Panc1 (cell line): Measurements from ENCODE around the gene LTBP3. TPM values are rescaled to one million over a fixed set of nuclear protein-coding genes. Genes with fewer than 3 reads are reported as not detected.
A peak's percentile ranks its signal among the peaks of the same experiment; 100 is the strongest.

ENCODE experiments used
- ATAC-seq: fragments of 200-7000 bp; cut with Tn5 transposase; 2 replicates; pipeline ENCODE4 v1.9.1; 2020; ENCODE audit warnings: mild to moderate bottlenecking, moderate library complexity
- BruUV-seq: library from RNA; stranded (reverse); fragments of 400-500 nt; replicated peaks from 2 replicates; lab custom pipeline; 2021; lab: Mats Ljungman, UMichigan
- CTCF ChIA-PET: fragments of 300-600 bp; sonication (Branson Sonifier 250); formaldehyde crosslinking; loops from one replicate; lab custom pipeline; 2022; ENCODE audit warnings: antibody characterized with exemption; lab: Charles Lee
- POLR2A ChIA-PET: fragments of 300-600 bp; sonication (Branson Sonifier 250); formaldehyde crosslinking; loops from one replicate; lab custom pipeline; 2022; ENCODE audit warnings: antibody characterized with exemption; lab: Charles Lee
- DNase-seq: peaks from one replicate; pipeline ENCODE4 v3.0.0-alpha.2; 2010; ENCODE audit warnings: low read depth, low spot score
- H3K27ac ChIP-seq: 2 replicates; pipeline ENCODE4 v1.5.1; 2011; ENCODE audit warnings: mild to moderate bottlenecking, low read length, inconsistent platforms
- H3K27me3 ChIP-seq: fragments of 200-500 bp; sonication (Bioruptor generic); 2 replicates; pipeline ENCODE4 v1.6.0; 2014; ENCODE audit warnings: low read length, inconsistent platforms; ENCODE audit not compliant: control insufficient read depth, insufficient read depth
- H3K36me3 ChIP-seq: fragments of 200-500 bp; sonication (Bioruptor generic); 2 replicates; pipeline ENCODE4 v1.5.1; 2014; ENCODE audit warnings: inconsistent platforms, mild to moderate bottlenecking, low read length, moderate library complexity; ENCODE audit not compliant: control insufficient read depth, insufficient read depth
- H3K4me1 ChIP-seq: 2 replicates; pipeline ENCODE4 v1.5.1; 2011; ENCODE audit warnings: inconsistent platforms, mild to moderate bottlenecking, low read length, moderate library complexity; ENCODE audit not compliant: control insufficient read depth, insufficient read depth
- H3K4me3 ChIP-seq, 2 experiments: 2 replicates each; pipeline ENCODE4 v1.5.1; 2011 to 2012; ENCODE audit warnings: low read depth in 2 of 2, low read length in 2 of 2, mild to moderate bottlenecking in 2 of 2, inconsistent platforms in 1 of 2, moderate library complexity in 1 of 2
- H3K9me3 ChIP-seq: fragments of 200-500 bp; sonication (Bioruptor generic); 2 replicates; pipeline ENCODE4 v1.5.1; 2014; ENCODE audit warnings: low read depth, mild to moderate bottlenecking, inconsistent platforms, low read length, moderate library complexity; ENCODE audit not compliant: control insufficient read depth, insufficient read depth
- POLR2AphosphoS5 ChIP-seq: IDR thresholded peaks from 2 replicates; pipeline ENCODE4 v1.6.1; 2012; ENCODE audit warnings: mild to moderate bottlenecking, low read depth, low read length, moderate library complexity
- SIN3A ChIP-seq: IDR thresholded peaks from 2 replicates; pipeline ENCODE4 v1.6.1; 2012; ENCODE audit warnings: low read depth, mild to moderate bottlenecking, low read length, moderate library complexity, borderline replicate concordance; ENCODE audit not compliant: insufficient read depth
- TCF7L2 ChIP-seq: IDR thresholded peaks from 2 replicates; pipeline ENCODE4 v1.6.1; 2011; ENCODE audit warnings: mild to moderate bottlenecking, low read depth, low read length, inconsistent platforms
- in situ Hi-C: cut with HindIII; loops from 2 replicates; pipeline ENCODE4 v1.10.0; 2016; ENCODE audit warnings: low sequenced_read_pairs, low pct_unique_long_range_greater_than_20kb
- intact Hi-C: fragments of 100-400 bp; cut with micrococcal nuclease; formaldehyde crosslinking; loops from one replicate; pipeline ENCODE4 v1.10.0; 2022; ENCODE audit not compliant: unreplicated experiment
- total RNA-seq: library from RNA; stranded (reverse); gene quantifications from one replicate; pipeline ENCODE4 v1.2.1, GENCODE V29; 2021; ENCODE audit not compliant: unreplicated experiment
- TF ChIP-seq, protein P1 (sequence below), 2 experiments: IDR thresholded peaks; 2 replicates each; pipeline ENCODE4 v1.6.1; 2011 to 2012; ENCODE audit warnings: low read depth in 2 of 2, control low read depth in 1 of 2, low read length in 1 of 2, mild to moderate bottlenecking in 1 of 2, moderate library complexity in 1 of 2; ENCODE audit not compliant: insufficient read depth in 1 of 2

The LTBP3 gene
- total RNA-seq, 1 experiment from 2014 or later = 133 TPM

DNA sequence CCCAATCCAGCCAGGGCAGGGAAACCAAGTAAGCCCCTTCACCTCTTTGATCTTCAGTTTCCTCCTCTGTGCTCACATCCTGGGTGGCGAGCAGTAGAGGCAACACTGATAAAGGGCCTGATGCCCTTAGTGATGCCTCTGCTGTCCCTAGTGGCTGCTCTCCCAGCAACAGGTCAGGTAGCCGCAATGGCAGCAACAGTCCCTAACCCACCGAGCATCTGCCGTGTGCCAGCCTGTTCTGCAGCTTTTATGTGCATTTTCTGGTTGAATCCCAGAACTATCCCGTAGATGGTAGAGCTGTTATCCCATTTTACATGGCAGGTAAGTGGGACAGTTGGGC is 28.0 kb downstream of the LTBP3 start:
- H3K4me1 ChIP-seq = peaks cover 5% of the 10 kb centered on the region; the same call in 1 of the 2 replicates
- H3K9me3 ChIP-seq = no peaks in the 10 kb centered on the region
- no peak overlapping the region; the same call in 1 of the 2 replicates for H3K27ac ChIP-seq
- H3K4me3 ChIP-seq = no peak overlapping the region
- DNase-seq (no peak), ATAC-seq (peak; percentile 51; the same call in 1 of the 2 replicates)
- ChIA-PET CTCF (interaction anchor here (0.6 kb wide), 1 partner anchor 22 kb away, joined by 3 read pairs; no protein-coding TSS in a partner anchor), POLR2A (no interaction called here)
- TF ChIP-seq, protein P1, sequence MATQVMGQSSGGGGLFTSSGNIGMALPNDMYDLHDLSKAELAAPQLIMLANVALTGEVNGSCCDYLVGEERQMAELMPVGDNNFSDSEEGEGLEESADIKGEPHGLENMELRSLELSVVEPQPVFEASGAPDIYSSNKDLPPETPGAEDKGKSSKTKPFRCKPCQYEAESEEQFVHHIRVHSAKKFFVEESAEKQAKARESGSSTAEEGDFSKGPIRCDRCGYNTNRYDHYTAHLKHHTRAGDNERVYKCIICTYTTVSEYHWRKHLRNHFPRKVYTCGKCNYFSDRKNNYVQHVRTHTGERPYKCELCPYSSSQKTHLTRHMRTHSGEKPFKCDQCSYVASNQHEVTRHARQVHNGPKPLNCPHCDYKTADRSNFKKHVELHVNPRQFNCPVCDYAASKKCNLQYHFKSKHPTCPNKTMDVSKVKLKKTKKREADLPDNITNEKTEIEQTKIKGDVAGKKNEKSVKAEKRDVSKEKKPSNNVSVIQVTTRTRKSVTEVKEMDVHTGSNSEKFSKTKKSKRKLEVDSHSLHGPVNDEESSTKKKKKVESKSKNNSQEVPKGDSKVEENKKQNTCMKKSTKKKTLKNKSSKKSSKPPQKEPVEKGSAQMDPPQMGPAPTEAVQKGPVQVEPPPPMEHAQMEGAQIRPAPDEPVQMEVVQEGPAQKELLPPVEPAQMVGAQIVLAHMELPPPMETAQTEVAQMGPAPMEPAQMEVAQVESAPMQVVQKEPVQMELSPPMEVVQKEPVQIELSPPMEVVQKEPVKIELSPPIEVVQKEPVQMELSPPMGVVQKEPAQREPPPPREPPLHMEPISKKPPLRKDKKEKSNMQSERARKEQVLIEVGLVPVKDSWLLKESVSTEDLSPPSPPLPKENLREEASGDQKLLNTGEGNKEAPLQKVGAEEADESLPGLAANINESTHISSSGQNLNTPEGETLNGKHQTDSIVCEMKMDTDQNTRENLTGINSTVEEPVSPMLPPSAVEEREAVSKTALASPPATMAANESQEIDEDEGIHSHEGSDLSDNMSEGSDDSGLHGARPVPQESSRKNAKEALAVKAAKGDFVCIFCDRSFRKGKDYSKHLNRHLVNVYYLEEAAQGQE (IDR thresholded peaks at IDR 0.05; ENCODE audit: insufficient read depth in 1 of 2, low read depth in 2 of 2, low read length in 1 of 2) = no peak
- TF ChIP-seq POLR2AphosphoS5 (no peak), SIN3A (no peak)
- in situ Hi-C loops (no loop called here), intact Hi-C loops (no loop called here)
- no TSS peak for BruUV-seq
- H3K27me3 ChIP-seq = no peaks in the 10 kb centered on the region
- H3K36me3 ChIP-seq = peaks cover 6% of the 10 kb centered on the region; the same call in 1 of the 2 replicates

DNA sequence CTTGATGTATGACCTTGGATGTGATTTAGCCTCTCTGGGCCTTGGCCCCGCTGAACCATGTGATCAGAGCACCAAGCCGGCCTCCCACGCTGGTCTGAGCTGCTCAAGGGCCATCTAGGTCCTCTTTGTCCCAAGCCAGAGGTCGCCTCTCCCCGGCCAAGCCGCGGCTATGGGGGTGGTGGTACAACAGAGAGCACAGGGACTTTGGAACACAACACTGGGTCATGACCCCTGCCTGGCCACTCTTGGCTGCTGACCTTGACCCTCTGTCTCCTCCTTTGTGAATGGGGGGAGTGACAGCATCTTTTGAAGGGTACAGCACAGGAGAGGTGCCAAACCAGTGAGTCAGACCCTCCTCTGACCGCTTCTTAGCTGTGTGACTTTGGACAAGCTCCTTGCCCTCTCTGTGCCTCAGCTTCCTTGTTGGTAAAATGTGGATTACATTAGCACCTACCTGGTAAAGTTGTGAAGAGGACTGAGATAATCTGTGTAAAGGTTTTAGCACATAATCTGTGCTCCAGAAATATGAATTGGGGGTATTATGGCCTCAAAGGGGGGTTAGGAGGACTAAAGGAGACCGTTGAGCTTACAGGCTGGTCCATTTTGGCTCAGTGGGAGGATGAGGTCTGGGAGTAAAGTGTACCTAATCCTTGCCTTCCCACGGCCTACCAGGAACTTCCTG is 28.5 kb downstream of the LTBP3 start:
- Histone ChIP-seq H3K9me3 (no peaks in the 10 kb centered on the region), H3K4me3 (no peak overlapping the region), H3K27ac (no peak overlapping the region; the same call in 1 of the 2 replicates), H3K36me3 (peaks cover 6% of the 10 kb centered on the region; the same call in 1 of the 2 replicates), H3K4me1 (peaks cover 5% of the 10 kb centered on the region; the same call in 1 of the 2 replicates), H3K27me3 (no peaks in the 10 kb centered on the region)
- ChIA-PET POLR2A (no interaction called here), CTCF (interaction anchor here (0.6 kb wide), 1 partner anchor 23 kb away, joined by 3 read pairs; no protein-coding TSS in a partner anchor)
- DNase-seq = no peak
- no peak for ATAC-seq
- intact Hi-C loops (no loop called here), in situ Hi-C loops (no loop called here)
- no peak for TF ChIP-seq POLR2AphosphoS5
- TF ChIP-seq TCF7L2 = no peak
- BruUV-seq = no TSS peak

DNA sequence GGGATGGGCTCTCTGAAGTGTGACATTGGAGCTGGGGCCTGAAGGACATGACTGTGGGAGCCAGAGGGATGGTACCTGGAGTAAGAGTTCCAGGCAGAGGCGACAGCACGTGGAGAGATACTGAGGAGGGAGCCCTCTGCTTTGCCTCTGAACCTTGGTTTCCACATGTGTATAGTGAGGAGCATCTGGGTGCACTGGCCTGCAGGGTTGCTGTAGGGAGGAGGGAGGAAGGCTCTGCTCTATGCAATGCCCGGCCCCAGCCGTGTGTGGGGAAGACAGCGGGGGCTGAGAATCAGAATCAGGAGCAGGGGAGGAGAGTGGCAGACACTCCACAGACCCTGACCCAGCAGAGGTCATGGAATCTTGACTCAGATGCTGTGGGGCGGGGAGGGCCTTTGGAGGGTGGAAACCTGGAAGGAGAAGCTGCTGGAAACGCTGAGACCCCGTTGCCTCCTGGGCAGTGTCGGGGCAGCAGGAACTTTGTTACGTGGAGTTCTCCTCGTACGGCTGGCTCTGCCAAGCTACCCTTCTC is 29.3 kb downstream of the LTBP3 start:
- H3K36me3 ChIP-seq = peaks cover 6% of the 10 kb centered on the region; the same call in 1 of the 2 replicates
- no peak for DNase-seq
- no peak for ATAC-seq
- ChIA-PET CTCF (interaction anchor here (0.5 kb wide), 1 partner anchor 147 kb away, joined by 4 read pairs; no protein-coding TSS in a partner anchor), POLR2A (interaction anchor here (0.5 kb wide), 1 partner anchor 21 kb away, joined by 3 read pairs; no protein-coding TSS in a partner anchor)
- H3K4me3 ChIP-seq = no peak overlapping the region
- no peaks in the 10 kb centered on the region for H3K27me3 ChIP-seq
- TF ChIP-seq SIN3A = no peak
- peaks cover 5% of the 10 kb centered on the region; the same call in 1 of the 2 replicates for H3K4me1 ChIP-seq
- H3K27ac ChIP-seq = no peak overlapping the region
- intact Hi-C loops (no loop called here), in situ Hi-C loops (no loop called here)
- no TSS peak for BruUV-seq
- no peaks in the 10 kb centered on the region for H3K9me3 ChIP-seq
